Neural cell (in vitro differentiated cells): Measurements from ENCODE around the gene MDM4. TPM values are rescaled to one million over a fixed set of nuclear protein-coding genes. Genes with fewer than 3 reads are reported as not detected.

Source experiments
- H2AFZ ChIP-seq: fragments of 200-600, 300-800 bp; sonication (generic), shearing (Covaris generic); 2 replicates; pipeline ENCODE4 v1.6.0; 2014; ENCODE audit warnings: low read depth, mild to moderate bottlenecking, antibody characterized with exemption, low read length, moderate library complexity
- H3F3A ChIP-seq: fragments of 200-600 bp; shearing (Covaris generic); 2 replicates; pipeline ENCODE4 v1.6.1; 2016; ENCODE audit warnings: mild to moderate bottlenecking, moderate library complexity, mixed read lengths, antibody characterized with exemption, low read length; ENCODE audit not compliant: insufficient read depth, poor library complexity, severe bottlenecking
- H3K27ac ChIP-seq: fragments of 200-600, 300-800 bp; sonication (generic), shearing (Covaris generic); 2 replicates; pipeline ENCODE4 v1.5.1; 2014; ENCODE audit warnings: mild to moderate bottlenecking, low read length, moderate library complexity
- H3K27me3 ChIP-seq: fragments of 300-800, 200-600 bp; sonication (generic), shearing (Covaris generic); 2 replicates; pipeline ENCODE4 v1.6.0; 2014; ENCODE audit warnings: mild to moderate bottlenecking, low read depth, low read length, moderate library complexity; ENCODE audit not compliant: insufficient read depth
- H3K36me3 ChIP-seq: fragments of 300-800, 200-600 bp; sonication (generic), shearing (Covaris generic); 2 replicates; pipeline ENCODE4 v1.5.1; 2014; ENCODE audit warnings: mild to moderate bottlenecking, antibody characterized with exemption, low read length, moderate library complexity; ENCODE audit not compliant: insufficient read depth
- H3K4me2 ChIP-seq: fragments of 300-800, 200-600 bp; sonication (generic), shearing (Covaris generic); 2 replicates; pipeline ENCODE4 v1.6.0; 2014; ENCODE audit warnings: mild to moderate bottlenecking, low read length
- H3K4me3 ChIP-seq: fragments of 300-800, 200-600 bp; sonication (generic), shearing (Covaris generic); 2 replicates; pipeline ENCODE4 v1.5.1; 2014; ENCODE audit warnings: mild to moderate bottlenecking, low read length, moderate library complexity
- H3K79me2 ChIP-seq: fragments of 200-600 bp; shearing (Covaris generic); replicated peaks from 2 replicates; pipeline ENCODE4 v1.6.0; 2014; ENCODE audit warnings: mild to moderate bottlenecking, low read length, moderate library complexity; ENCODE audit not compliant: insufficient read depth
- H3K9ac ChIP-seq: fragments of 300-800, 200-600 bp; sonication (generic), shearing (Covaris generic); 2 replicates; pipeline ENCODE4 v1.6.1; 2016; ENCODE audit warnings: mild to moderate bottlenecking, low read length, mixed read lengths
- H3K9me2 ChIP-seq: fragments of 200-600 bp; shearing (Covaris generic); 2 replicates; pipeline ENCODE4 v1.6.1; 2016; ENCODE audit warnings: mild to moderate bottlenecking, low read length, mixed read lengths; ENCODE audit not compliant: insufficient read depth
- H3K9me3 ChIP-seq: fragments of 200-600, 300-800 bp; sonication (generic), shearing (Covaris generic); 2 replicates; pipeline ENCODE4 v1.6.1; 2016; ENCODE audit warnings: mild to moderate bottlenecking, mixed run types, low read length, moderate library complexity, mixed read lengths
- H4K20me1 ChIP-seq: fragments of 200-600 bp; shearing (Covaris generic); 2 replicates; pipeline ENCODE4 v1.6.1; 2016; ENCODE audit warnings: mild to moderate bottlenecking, mixed run types; ENCODE audit not compliant: insufficient read depth
- EP300 ChIP-seq: fragments of 450-650 bp; conservative IDR thresholded peaks from 2 replicates; pipeline ENCODE4 v1.6.1; 2014; ENCODE audit warnings: antibody characterized with exemption, mild to moderate bottlenecking, moderate library complexity; ENCODE audit not compliant: poor library complexity, severe bottlenecking
- EZH2 ChIP-seq: fragments of 200-600, 300-800 bp; shearing (Covaris generic), sonication (generic); IDR thresholded peaks from 2 replicates; pipeline ENCODE4 v1.6.1; 2014; ENCODE audit warnings: antibody characterized with exemption, low read length, borderline replicate concordance, mild to moderate bottlenecking; ENCODE audit not compliant: insufficient read depth, poor library complexity, severe bottlenecking
- MXI1 ChIP-seq: fragments of 450-650 bp; conservative IDR thresholded peaks from 2 replicates; pipeline ENCODE4 v1.6.1; 2014; ENCODE audit warnings: antibody characterized with exemption, mild to moderate bottlenecking; ENCODE audit not compliant: poor library complexity, severe bottlenecking
- POLR2AphosphoS5 ChIP-seq: IDR thresholded peaks from 2 replicates; pipeline ENCODE4 v1.6.1; 2012
- RAD21 ChIP-seq: fragments of 450-650 bp; conservative IDR thresholded peaks from 2 replicates; pipeline ENCODE4 v1.6.1; 2014; ENCODE audit warnings: antibody characterized with exemption, mild to moderate bottlenecking, moderate library complexity
- REST ChIP-seq: IDR thresholded peaks from 2 replicates; pipeline ENCODE4 v1.6.1; 2012; ENCODE audit warnings: borderline replicate concordance
- SMC3 ChIP-seq: fragments of 450-650 bp; conservative IDR thresholded peaks from 2 replicates; pipeline ENCODE4 v1.6.1; 2014; ENCODE audit warnings: antibody characterized with exemption, mild to moderate bottlenecking, moderate library complexity; ENCODE audit not compliant: poor library complexity
- TAF1 ChIP-seq: IDR thresholded peaks from 2 replicates; pipeline ENCODE4 v1.6.1; 2012; ENCODE audit warnings: low read depth
- polyA plus RNA-seq: library from polyadenylated mRNA; depleted of rRNA; stranded (reverse); fragments of >200 nt; gene quantifications from 2 replicates; pipeline ENCODE4 v1.2.3, GENCODE V29; 2014
- TF ChIP-seq, protein P1 (sequence below): fragments of 450-650 bp; IDR thresholded peaks from 2 replicates; pipeline ENCODE4 v1.5.1; 2014; ENCODE audit warnings: antibody characterized with exemption, mild to moderate bottlenecking, moderate library complexity; ENCODE audit not compliant: poor library complexity, severe bottlenecking

The MDM4 gene
- polyA plus RNA-seq, 1 donor from 2014 or later = 36.8 TPM

- no peaks in the 10 kb centered on the region for H3F3A ChIP-seq
- H3K27ac ChIP-seq = no peak overlapping the region
- no peaks in the 10 kb centered on the region for H3K9me2 ChIP-seq
- H3K79me2 ChIP-seq = peaks cover 40% of the 10 kb centered on the region
- H3K36me3 ChIP-seq = no peaks in the 10 kb centered on the region
- H3K9me3 ChIP-seq = no peaks in the 10 kb centered on the region
- TF ChIP-seq MXI1 (no peak), TAF1 (no peak), EP300 (no peak), EZH2 (no peak), REST (no peak), POLR2AphosphoS5 (no peak), SMC3 (no peak), RAD21 (no peak)
- TF ChIP-seq, protein P1, sequence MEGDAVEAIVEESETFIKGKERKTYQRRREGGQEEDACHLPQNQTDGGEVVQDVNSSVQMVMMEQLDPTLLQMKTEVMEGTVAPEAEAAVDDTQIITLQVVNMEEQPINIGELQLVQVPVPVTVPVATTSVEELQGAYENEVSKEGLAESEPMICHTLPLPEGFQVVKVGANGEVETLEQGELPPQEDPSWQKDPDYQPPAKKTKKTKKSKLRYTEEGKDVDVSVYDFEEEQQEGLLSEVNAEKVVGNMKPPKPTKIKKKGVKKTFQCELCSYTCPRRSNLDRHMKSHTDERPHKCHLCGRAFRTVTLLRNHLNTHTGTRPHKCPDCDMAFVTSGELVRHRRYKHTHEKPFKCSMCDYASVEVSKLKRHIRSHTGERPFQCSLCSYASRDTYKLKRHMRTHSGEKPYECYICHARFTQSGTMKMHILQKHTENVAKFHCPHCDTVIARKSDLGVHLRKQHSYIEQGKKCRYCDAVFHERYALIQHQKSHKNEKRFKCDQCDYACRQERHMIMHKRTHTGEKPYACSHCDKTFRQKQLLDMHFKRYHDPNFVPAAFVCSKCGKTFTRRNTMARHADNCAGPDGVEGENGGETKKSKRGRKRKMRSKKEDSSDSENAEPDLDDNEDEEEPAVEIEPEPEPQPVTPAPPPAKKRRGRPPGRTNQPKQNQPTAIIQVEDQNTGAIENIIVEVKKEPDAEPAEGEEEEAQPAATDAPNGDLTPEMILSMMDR = no peak
- H3K4me2 ChIP-seq = no peak overlapping the region
- H3K4me3 ChIP-seq = no peak overlapping the region
- no peaks in the 10 kb centered on the region for H3K27me3 ChIP-seq
- no peaks in the 10 kb centered on the region for H4K20me1 ChIP-seq
- no peak overlapping the region for H3K9ac ChIP-seq
- H2AFZ ChIP-seq = no peak overlapping the region
Measured at GRCh38 chr1:204523605-204524215, 7.5 kb downstream of the MDM4 start.

- Histone ChIP-seq H2AFZ (no peak overlapping the region), H3K9me3 (no peaks in the 10 kb centered on the region), H4K20me1 (no peaks in the 10 kb centered on the region), H3K4me2 (no peak overlapping the region), H3K27ac (no peak overlapping the region), H3K9ac (no peak overlapping the region), H3K79me2 (peaks cover 30% of the 10 kb centered on the region), H3K27me3 (no peaks in the 10 kb centered on the region), H3K9me2 (no peaks in the 10 kb centered on the region), H3K4me3 (no peak overlapping the region), H3F3A (no peaks in the 10 kb centered on the region), H3K36me3 (no peaks in the 10 kb centered on the region)
- TF ChIP-seq MXI1 = no peak
- TF ChIP-seq, protein P1 = no peak
- TF ChIP-seq TAF1 = no peak
- no peak for TF ChIP-seq EZH2
- TF ChIP-seq POLR2AphosphoS5 = no peak
- TF ChIP-seq SMC3 = no peak
- no peak for TF ChIP-seq REST
- TF ChIP-seq EP300 = no peak
- TF ChIP-seq RAD21 = no peak
Measured at GRCh38 chr1:204524986-204525385, 8.8 kb downstream of the MDM4 start.
